Activated CD8-positive, alpha-beta T cell treated with anti-CD3 and anti-CD28 coated beads for 36 hours (primary cell): Measurements from ENCODE around the gene SYNE2. TPM values are rescaled to one million over a fixed set of nuclear protein-coding genes. Genes with fewer than 3 reads are reported as not detected.

Experiments used
- ATAC-seq: fragments of 200-7000 bp; cut with Tn5 transposase; one replicate; pipeline ENCODE4 v1.10.0; 2021; ENCODE audit warnings: mild to moderate bottlenecking, moderate library complexity
- CTCF ChIA-PET: fragments of 350-600 bp; sonication (Branson Sonifier 250); formaldehyde crosslinking; loops from one replicate; lab custom pipeline; 2021; ENCODE audit warnings: antibody characterized with exemption; lab: Charles Lee
- POLR2A ChIA-PET: fragments of 350-600 bp; sonication (Branson Sonifier 250); formaldehyde crosslinking; loops from one replicate; lab custom pipeline; 2021; ENCODE audit warnings: antibody characterized with exemption; lab: Charles Lee
- DNase-seq: peaks from one replicate; pipeline ENCODE4 v3.0.0-alpha.2; 2020
- H3K27ac Mint-ChIP-seq: one replicate; pipeline ENCODE4 v1.8.0; 2021; ENCODE audit warnings: mild to moderate bottlenecking, mixed read lengths
- H3K27me3 Mint-ChIP-seq: one replicate; pipeline ENCODE4 v1.8.0; 2021; ENCODE audit warnings: mixed read lengths
- H3K36me3 Mint-ChIP-seq: one replicate; pipeline ENCODE4 v1.8.0; 2021; ENCODE audit warnings: low read depth, mixed read lengths
- H3K4me1 Mint-ChIP-seq: one replicate; pipeline ENCODE4 v1.8.0; 2021; ENCODE audit warnings: low read depth, mixed read lengths
- H3K4me3 Mint-ChIP-seq: one replicate; pipeline ENCODE4 v1.8.0; 2021; ENCODE audit warnings: mild to moderate bottlenecking, moderate library complexity, mixed read lengths
- H3K9me3 Mint-ChIP-seq: one replicate; pipeline ENCODE4 v1.8.0; 2021; ENCODE audit warnings: mixed read lengths
- intact Hi-C: fragments of 100-400 bp; cut with micrococcal nuclease; formaldehyde crosslinking; loops from one replicate; pipeline ENCODE4 v1.10.0; 2022
- total RNA-seq, 2 experiments: library from RNA; stranded (reverse); gene quantifications; one replicate each; pipeline ENCODE4 v1.2.3, GENCODE V29; 2021
- TF ChIP-seq, protein P1 (sequence below): fragments of 200-600 bp; IDR thresholded peaks from one replicate; pipeline ENCODE4 v1.8.0; 2022; ENCODE audit warnings: antibody characterized with exemption, mild to moderate bottlenecking

The SYNE2 gene
- total RNA-seq, 2 experiments from 2014 or later: 28.1 to 29.0 TPM

GRCh38 chr14:63908667-63909264 is 56.0 kb downstream of the SYNE2 start:
- TF ChIP-seq, protein P1, sequence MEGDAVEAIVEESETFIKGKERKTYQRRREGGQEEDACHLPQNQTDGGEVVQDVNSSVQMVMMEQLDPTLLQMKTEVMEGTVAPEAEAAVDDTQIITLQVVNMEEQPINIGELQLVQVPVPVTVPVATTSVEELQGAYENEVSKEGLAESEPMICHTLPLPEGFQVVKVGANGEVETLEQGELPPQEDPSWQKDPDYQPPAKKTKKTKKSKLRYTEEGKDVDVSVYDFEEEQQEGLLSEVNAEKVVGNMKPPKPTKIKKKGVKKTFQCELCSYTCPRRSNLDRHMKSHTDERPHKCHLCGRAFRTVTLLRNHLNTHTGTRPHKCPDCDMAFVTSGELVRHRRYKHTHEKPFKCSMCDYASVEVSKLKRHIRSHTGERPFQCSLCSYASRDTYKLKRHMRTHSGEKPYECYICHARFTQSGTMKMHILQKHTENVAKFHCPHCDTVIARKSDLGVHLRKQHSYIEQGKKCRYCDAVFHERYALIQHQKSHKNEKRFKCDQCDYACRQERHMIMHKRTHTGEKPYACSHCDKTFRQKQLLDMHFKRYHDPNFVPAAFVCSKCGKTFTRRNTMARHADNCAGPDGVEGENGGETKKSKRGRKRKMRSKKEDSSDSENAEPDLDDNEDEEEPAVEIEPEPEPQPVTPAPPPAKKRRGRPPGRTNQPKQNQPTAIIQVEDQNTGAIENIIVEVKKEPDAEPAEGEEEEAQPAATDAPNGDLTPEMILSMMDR: no peak
- Mint-ChIP-seq H3K9me3 (no peaks in the 10 kb centered on the region), H3K36me3 (peaks cover 13% of the 10 kb centered on the region), H3K4me3 (peak overlapping the region; percentile 25), H3K27ac (no peak overlapping the region), H3K4me1 (peaks cover 50% of the 10 kb centered on the region), H3K27me3 (no peaks in the 10 kb centered on the region)
- no peak for ATAC-seq
- intact Hi-C loops: no loop called here
- POLR2A ChIA-PET: no interaction called here
- no peak for DNase-seq
- CTCF ChIA-PET: interaction anchor here (0.9 to 1.8 kb wide), 3 partner anchors 18 to 395 kb away, joined by 3 read pairs; no protein-coding TSS in a partner anchor

- DNase-seq: no peak
- Mint-ChIP-seq H3K4me3 (no peak overlapping the region), H3K27me3 (no peaks in the 10 kb centered on the region), H3K27ac (no peak overlapping the region), H3K36me3 (peaks cover 11% of the 10 kb centered on the region), H3K9me3 (no peaks in the 10 kb centered on the region), H3K4me1 (peaks cover 45% of the 10 kb centered on the region)
- intact Hi-C loops: no loop called here
- CTCF ChIA-PET: interaction anchor here (0.7 to 1.8 kb wide), 4 partner anchors 8 to 110 kb away, joined by 3 read pairs; partner anchors contain the start of gene SYNE2
- no peak for ATAC-seq
- TF ChIP-seq, protein P1: no peak
- POLR2A ChIA-PET: interaction anchor here (0.5 to 0.6 kb wide), 2 partner anchors 84 to 176 kb away, joined by 3 read pairs; no protein-coding TSS in a partner anchor
Observed at GRCh38 chr14:63909984-63910383, 57.2 kb downstream of the SYNE2 start.

DNA sequence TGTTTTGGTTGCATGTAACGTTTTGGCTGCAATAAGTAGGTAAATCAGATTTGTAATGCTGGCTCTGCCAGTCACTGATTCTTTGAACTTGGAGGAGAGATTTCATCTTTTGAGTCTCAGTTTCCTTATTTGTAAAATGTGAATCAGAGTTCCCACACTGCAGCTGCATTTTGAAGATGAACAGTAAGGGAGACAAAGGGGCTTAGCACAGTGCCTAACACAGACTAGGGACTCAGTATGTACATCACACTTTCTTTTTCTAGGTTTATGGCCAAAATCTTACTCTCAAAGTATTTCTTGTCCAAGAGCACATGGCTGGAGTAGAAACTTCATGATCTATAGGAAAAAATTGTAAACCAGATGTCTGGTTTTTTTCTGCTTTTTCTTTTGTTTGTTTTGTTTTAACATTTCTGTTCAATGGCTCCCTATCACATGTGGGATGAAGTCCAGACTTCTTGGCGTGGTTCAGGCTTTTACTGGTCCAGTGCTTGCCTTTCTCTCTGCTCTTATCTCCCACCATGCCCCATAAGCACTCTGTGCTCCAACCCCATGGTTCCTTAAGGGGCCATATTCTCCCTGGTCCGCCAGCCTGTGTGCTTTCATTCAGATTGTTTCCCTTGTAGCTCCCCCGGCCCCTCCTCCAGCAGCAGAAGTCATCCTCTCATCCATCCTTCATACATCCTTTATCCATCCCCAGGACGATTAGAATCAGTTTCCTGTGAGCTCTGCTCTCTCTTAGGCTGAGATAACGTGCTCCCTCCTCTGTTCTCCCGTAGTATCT is 58.0 kb downstream of the SYNE2 start:
- Mint-ChIP-seq H3K4me1 (peaks cover 38% of the 10 kb centered on the region), H3K27me3 (no peaks in the 10 kb centered on the region), H3K4me3 (no peak overlapping the region), H3K27ac (peak overlapping the region; percentile 71), H3K9me3 (no peaks in the 10 kb centered on the region), H3K36me3 (peaks cover 11% of the 10 kb centered on the region)
- TF ChIP-seq, protein P1: no peak
- peak; percentile 87 for ATAC-seq
- CTCF ChIA-PET: interaction anchor here (0.7 to 1.8 kb wide), 5 partner anchors 8 to 111 kb away, joined by 3 read pairs; partner anchors contain the start of gene SYNE2
- POLR2A ChIA-PET: interaction anchor here (0.6 kb wide), 1 partner anchor 175 kb away, joined by 3 read pairs; no protein-coding TSS in a partner anchor
- DNase-seq: peak; percentile 22
- intact Hi-C loops: no loop called here

GRCh38 chr14:63911404-63911803 is 58.6 kb downstream of the SYNE2 start:
- TF ChIP-seq, protein P1: no peak
- Mint-ChIP-seq H3K9me3 (no peaks in the 10 kb centered on the region), H3K4me1 (peaks cover 38% of the 10 kb centered on the region), H3K27me3 (no peaks in the 10 kb centered on the region), H3K4me3 (no peak overlapping the region), H3K27ac (no peak overlapping the region), H3K36me3 (peaks cover 13% of the 10 kb centered on the region)
- no peak for DNase-seq
- CTCF ChIA-PET: interaction anchor here (1.0 kb wide), 1 partner anchor 9 kb away, joined by 3 read pairs; no protein-coding TSS in a partner anchor
- intact Hi-C loops: no loop called here
- no peak for ATAC-seq
- POLR2A ChIA-PET: no interaction called here
